ENCODE results near the gene TKT.
A peak's percentile ranks its signal among the peaks of the same experiment; 100 is the strongest.

DNA sequence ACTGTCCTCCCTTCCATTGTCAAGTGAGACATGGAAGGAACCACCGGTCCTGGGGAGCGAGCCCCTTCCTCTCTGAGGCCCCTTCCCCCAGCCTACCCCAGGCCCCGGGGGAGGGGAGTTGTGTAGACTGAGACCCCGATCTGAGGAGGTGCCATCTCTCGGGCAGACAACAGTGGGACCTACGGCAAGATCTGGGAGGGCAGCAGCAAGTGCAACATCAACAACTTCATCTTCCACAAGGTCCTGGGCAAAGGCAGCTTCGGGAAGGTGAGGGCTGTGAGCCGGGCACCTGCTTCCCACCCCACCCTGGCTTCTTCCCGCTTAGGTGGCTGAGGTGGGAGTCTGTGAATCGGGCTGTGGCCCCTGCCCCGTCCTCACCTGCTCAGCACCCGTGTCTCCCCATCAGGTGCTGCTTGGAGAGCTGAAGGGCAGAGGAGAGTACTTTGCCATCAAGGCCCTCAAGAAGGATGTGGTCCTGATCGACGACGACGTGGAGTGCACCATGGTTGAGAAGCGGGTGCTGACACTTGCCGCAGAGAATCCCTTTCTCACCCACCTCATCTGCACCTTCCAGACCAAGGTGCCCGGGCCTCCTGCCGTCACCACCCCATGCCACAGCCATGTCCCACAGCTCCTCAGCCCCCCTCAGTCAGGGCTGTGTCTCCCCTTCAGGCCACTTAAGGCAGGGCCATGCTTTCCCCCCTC is 69.9 kb downstream of the TKT start:
- TF ChIP-seq POLR2A (IDR thresholded peaks at IDR 0.05; ENCODE audit: low read depth, low read length) (no peak), POLR2AphosphoS5 (IDR thresholded peaks at IDR 0.05; ENCODE audit: low read depth, low read length) (0 out of 2 replicates have a peak, but pooled peaks have one; percentile 14), TAF1 (IDR thresholded peaks at IDR 0.05; ENCODE audit: borderline replicate concordance, low read depth, low read length) (no peak)
